Measurements from ENCODE around the gene ARHGEF4.

Gene ARHGEF4

DNA sequence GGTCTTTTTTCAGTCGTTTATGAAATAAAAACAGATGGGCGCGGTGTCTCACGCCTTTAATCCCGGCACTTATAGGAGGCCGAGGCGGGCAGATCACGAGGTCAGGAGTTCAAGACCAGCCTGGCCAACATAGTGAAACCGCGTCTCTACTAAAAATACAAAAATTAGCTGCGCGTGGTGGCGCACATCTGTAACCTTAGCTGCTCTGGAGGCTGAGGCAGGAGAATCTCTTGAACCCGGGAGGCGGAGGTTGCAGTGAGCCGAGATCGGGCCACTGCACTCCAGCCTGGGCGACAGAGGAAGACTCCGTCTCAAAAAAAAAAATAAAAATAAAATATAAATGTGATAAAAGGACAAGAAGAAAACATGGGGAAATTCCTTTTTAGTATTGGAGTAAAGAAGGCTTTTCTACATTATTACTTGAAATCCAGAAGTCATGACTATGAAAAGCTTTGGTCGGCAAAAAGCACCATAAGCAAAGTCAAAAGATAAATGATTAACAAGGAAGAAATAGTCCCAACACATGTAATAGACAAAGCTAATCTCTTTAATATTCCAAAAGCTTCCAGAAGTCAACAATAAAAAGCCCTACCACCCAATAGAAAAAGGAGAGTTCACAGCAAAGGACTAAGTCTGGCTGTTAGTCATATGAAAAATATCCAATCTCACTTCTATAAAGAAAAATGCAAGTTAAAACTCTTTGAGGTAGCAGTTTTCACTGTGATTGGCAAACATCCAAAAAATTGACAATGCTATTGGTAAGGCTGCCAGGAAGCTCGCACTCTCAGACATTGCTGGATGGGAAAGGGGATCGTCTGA lies 258.0 kb downstream of the ARHGEF4 start:
- no peak for DNase-seq

Measured in CD4-positive, alpha-beta T cell treated with Interleukin-1 beta for 1 hour (primary cell).